RPMI7951 (cell line): ENCODE data around the gene KRT80. TPM values are rescaled to one million over a fixed set of nuclear protein-coding genes. Genes with fewer than 3 reads are reported as not detected.

Experiments used
- DNase-seq: peaks from one replicate; pipeline ENCODE4 v3.0.0-alpha.2; 2012; ENCODE audit warnings: low read depth
- total RNA-seq: library from RNA; depleted of rRNA; stranded (reverse); fragments of >200 nt; shearing (Covaris generic); gene quantifications from 2 replicates; pipeline ENCODE4 v1.2.3, GENCODE V29; 2014

Gene KRT80
- total RNA-seq, 1 experiment from 2014 or later, result 1.3 TPM

GRCh38 chr12:52229836-52230343, 38.1 kb upstream of the KRT80 start:
- no peak for DNase-seq

GRCh38 chr12:52228931-52229330, 37.1 kb upstream of the KRT80 start:
- no peak for DNase-seq

- no peak for DNase-seq
Measured at GRCh38 chr12:52228366-52228765, 36.6 kb upstream of the KRT80 start.

- DNase-seq, result no peak
Measured at GRCh38 chr12:52227606-52228166, 35.9 kb upstream of the KRT80 start.

GRCh38 chr12:52226446-52226845, 34.6 kb upstream of the KRT80 start:
- no peak for DNase-seq

GRCh38 chr12:52225752-52226151, 33.9 kb upstream of the KRT80 start:
- DNase-seq, result no peak

GRCh38 chr12:52224151-52224550, 32.3 kb upstream of the KRT80 start:
- DNase-seq, result no peak

- peak; percentile 61 for DNase-seq
Measured at GRCh38 chr12:52223406-52224039, 31.7 kb upstream of the KRT80 start.

- DNase-seq, result no peak
Measured at GRCh38 chr12:52222692-52223091, 30.9 kb upstream of the KRT80 start.

GRCh38 chr12:52221912-52222457, 30.2 kb upstream of the KRT80 start:
- peak; percentile 61 for DNase-seq

GRCh38 chr12:52221070-52221781, 29.4 kb upstream of the KRT80 start:
- DNase-seq, result no peak

- no peak for DNase-seq
Measured at GRCh38 chr12:52220477-52220876, 28.7 kb upstream of the KRT80 start.

- DNase-seq, result no peak
Measured at GRCh38 chr12:52218001-52218400, 26.2 kb upstream of the KRT80 start.

- DNase-seq, result no peak
Measured at GRCh38 chr12:52217223-52217622, 25.4 kb upstream of the KRT80 start.

- DNase-seq, result no peak
Measured at GRCh38 chr12:52216807-52217206, 25.0 kb upstream of the KRT80 start.

- no peak for DNase-seq
Measured at GRCh38 chr12:52216100-52216499, 24.3 kb upstream of the KRT80 start.

- peak; percentile 94 for DNase-seq
Measured at GRCh38 chr12:52215587-52216031, 23.8 kb upstream of the KRT80 start.

GRCh38 chr12:52214421-52214802, 22.6 kb upstream of the KRT80 start:
- DNase-seq, result no peak

GRCh38 chr12:52213564-52214420, 22.0 kb upstream of the KRT80 start:
- peak; percentile 69 for DNase-seq

- no peak for DNase-seq
Measured at GRCh38 chr12:52212701-52213563, 21.1 kb upstream of the KRT80 start.
